Fibroblast of skin of back (primary cell): ENCODE data around the gene TM2D1. TPM values are rescaled to one million over a fixed set of nuclear protein-coding genes. Genes with fewer than 3 reads are reported as not detected.
"Not testable (repeated sequence)": the region's sequence is repeated elsewhere in the genome, so short reads cannot be mapped to it uniquely, and the experiment has no call there.

Experiments
- DNase-seq: peaks from one replicate; pipeline ENCODE4 v3.0.0-alpha.2; 2013
- polyA plus RNA-seq, 2 experiments: library from polyadenylated mRNA; unstranded; fragments of 120-200 nt; gene quantifications; one replicate each; pipeline ENCODE4 v1.2.1, GENCODE V29; 2013; ENCODE audit not compliant: insufficient read length in 2 of 2

TM2D1 gene
- polyA plus RNA-seq (2013, experiment 1 of 2; ENCODE audit: insufficient read length) = 35.8 TPM
- polyA plus RNA-seq (2013, experiment 2 of 2; ENCODE audit: insufficient read length) = 48.4 TPM

DNA sequence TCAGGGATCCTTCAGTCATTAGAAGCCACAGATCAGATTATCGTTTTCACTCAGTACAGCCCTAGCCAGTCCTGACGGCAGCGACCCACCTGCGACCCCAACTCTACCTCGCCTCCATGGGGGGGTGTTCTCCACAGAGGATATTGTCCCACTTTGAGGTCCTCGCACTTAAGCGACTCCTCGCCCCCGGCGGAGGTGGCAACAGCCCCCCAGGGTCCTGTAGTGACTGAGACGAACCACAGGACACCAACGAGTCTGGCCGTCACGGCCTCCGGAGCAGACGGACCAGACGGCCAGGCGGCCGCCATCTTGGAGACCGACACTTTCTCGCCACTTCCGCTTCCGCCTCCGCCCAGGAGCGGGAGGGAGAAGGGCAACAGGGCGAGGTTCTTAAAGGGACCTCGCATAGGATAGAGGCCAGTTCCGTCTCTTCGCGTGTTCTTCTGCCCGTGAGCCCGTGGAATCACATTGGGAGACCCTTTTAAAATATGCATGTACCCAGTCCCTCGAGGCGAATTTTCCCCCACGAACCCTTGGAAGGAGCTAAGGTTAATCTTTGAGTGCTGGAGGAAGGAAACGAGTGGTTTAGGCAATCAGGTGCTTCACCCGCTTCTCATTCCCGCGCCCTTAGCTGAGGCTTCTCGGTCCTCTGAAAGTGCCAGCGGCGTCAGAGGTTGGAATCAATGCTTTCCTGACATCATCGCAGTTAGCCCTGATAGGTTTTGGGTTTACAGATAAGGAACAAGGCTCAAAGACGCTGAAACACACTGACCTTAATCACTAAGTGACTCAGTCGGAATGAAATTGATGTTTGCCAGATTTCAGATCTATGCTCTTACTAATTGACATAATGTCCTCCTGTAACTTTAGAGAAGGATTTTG lies at the start of gene TM2D1:
TSS of gene TM2D1 (minus strand) at position 329 of the 882 bp plus-strand sequence. CDS start at position 308, 21 bp downstream.
- peak; percentile 91 for DNase-seq

DNA sequence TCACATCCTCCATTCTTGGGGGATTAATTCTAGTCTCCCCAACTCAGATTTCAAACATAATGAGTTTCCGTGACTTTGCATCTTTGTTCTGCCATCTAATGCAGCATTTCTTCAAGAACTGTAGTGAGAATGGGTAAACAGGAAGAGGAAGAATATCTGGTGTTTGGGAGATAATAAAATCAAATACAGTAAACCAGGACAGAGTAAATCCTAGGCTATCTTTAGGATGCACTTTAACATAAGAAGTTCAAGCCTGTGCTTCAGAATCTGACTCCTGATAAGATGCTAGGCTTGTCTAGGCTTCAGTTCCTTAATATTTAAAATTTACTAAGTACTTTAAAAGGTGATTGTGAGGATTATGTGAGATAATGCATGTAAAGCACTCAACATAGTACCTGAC lies 45.2 kb upstream of the TM2D1 start:
- no peak for DNase-seq

- peak; percentile 38 for DNase-seq
Measured at GRCh38 chr1:61757950-61758349, 33.0 kb upstream of the TM2D1 start.

DNA sequence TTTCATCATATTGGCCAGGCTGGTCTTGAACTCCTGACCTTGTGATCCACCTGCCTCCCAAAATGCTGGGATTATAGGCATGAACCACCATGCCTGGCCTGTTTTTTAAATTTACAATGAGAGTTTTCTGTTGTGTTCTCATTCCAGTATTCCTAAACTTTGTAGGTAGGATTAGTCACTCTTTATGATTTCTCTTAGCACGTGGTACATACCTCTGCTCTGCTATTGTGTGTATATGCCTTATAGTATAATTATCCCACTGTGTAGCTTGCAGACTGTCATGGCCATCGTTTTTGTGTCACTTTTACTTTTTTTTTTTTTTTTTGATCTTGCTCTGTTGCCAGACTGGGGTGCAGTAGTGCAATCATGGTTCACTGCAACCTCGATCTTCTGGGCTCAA lies 31.8 kb upstream of the TM2D1 start:
- DNase-seq = no peak

DNA sequence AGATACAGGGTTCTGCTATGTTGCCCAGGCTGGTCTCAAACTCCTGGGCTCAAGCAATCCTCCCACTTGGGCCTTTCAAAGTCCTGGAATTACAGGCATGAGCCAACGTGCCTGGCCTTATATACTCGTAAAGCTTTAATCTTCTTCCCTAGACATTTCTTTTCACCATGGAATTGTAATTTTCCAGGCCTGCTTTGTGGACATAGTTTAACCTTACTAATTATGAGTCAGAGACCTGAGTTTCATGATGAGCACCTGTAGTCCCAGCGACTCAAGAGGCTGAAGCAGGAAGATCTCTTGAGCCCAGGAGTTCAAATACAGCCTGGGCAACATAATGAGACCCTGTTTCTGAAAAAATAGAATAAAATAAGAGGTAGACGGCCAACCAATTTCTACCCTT lies 29.6 kb upstream of the TM2D1 start:
- no peak for DNase-seq

DNA sequence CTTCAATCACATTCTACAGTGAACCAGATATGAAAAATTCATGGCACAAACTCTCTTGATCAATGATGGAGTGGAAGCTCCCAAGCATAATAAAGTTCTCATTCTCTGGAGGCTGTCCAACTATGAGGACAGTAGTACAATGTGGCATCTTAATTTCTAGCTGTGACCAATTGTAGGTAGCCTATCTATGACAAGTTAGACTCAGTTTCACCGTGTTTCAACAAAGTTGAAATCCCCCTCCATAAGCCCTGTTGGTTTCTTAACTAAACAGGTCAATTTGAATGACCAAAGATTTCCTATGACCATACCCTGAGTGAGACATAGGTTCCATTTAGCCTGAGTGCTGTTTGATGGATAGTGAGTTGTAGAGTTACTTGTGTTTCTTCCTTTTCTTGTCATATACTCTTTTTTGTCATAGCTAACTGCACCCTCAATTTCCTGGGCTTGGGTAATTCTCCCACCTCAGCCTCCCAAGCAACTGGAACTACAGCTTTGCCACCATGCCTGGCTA lies 29.1 kb upstream of the TM2D1 start:
- DNase-seq = no peak

DNA sequence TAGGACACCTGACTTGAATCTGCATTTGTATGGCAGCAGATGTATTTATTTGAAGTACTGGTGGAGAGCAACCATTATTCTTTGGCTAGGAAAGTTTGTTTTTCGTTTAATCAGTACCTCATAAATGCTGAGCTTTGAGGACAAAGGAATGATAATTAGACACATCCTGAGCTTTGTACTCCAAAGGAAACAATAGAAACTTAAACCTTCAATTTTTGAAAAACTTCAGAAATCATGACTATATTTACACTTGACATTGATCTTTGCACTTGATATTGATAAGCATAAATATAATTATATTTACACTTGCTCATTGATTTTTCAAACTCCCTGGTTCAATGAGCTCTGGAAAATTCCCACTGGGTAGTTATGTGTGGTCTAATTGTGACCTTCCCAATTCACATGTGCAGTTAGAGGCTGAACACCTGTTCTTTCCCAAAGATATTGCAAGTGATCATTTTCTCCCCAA lies 28.0 kb upstream of the TM2D1 start:
- DNase-seq = no peak

DNA sequence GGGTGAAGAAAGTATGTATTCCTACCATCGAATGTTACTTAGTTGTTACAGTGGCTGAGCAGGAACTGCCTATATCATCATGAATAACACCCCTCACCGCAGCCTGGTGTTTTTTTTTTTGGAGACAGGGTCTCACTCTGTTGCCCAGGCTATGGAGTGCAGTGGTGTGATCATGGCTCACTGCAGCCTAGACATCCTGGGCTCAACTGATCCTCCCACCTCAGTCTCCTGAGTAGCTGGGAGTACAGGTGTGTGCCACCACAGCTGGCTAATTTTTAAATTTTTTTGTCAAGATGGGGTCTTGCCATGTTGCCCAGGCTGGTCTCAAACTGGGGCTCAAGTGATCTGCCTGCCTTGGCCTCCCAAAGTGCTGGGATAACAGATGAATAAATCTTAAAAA lies 24.6 kb upstream of the TM2D1 start:
- no peak for DNase-seq

- no peak for DNase-seq
Measured at GRCh38 chr1:61748566-61748965, 23.6 kb upstream of the TM2D1 start.

DNA sequence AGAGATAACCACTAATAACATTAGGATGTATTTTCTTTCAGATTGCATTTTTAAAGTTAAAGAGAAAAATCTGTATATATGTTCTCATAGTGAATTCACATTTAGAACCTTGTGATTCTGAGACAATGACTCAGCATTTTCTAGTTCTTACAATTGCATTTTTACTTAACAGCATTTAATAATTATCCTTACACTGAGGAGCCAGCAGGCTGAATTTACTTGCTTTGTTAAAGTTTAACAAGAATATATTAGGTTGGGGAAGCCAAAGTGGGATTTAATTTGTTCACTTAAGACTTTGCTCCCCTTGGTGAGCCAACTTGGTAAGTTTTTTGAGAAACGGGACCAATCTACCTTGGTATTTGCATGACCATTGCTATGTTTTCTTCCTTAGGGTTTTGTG lies 21.9 kb upstream of the TM2D1 start:
- DNase-seq = peak; percentile 43

GRCh38 chr1:61743716-61744580 lies 19.0 kb upstream of the TM2D1 start:
- DNase-seq = peak; percentile 40

DNA sequence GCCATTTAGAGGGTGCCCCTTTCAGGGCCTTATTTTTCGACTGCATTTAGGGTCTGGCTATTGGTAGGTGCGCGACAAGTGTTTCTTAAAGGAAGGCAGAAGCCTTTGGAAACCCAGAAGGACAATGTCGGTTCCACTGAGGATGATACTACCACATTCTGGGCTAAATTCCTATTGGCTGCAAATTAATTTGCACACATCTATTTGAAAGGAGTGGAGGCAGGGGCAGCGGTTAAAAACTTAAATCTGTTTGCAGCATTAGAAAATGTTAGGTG lies 18.4 kb upstream of the TM2D1 start:
- no peak for DNase-seq

DNA sequence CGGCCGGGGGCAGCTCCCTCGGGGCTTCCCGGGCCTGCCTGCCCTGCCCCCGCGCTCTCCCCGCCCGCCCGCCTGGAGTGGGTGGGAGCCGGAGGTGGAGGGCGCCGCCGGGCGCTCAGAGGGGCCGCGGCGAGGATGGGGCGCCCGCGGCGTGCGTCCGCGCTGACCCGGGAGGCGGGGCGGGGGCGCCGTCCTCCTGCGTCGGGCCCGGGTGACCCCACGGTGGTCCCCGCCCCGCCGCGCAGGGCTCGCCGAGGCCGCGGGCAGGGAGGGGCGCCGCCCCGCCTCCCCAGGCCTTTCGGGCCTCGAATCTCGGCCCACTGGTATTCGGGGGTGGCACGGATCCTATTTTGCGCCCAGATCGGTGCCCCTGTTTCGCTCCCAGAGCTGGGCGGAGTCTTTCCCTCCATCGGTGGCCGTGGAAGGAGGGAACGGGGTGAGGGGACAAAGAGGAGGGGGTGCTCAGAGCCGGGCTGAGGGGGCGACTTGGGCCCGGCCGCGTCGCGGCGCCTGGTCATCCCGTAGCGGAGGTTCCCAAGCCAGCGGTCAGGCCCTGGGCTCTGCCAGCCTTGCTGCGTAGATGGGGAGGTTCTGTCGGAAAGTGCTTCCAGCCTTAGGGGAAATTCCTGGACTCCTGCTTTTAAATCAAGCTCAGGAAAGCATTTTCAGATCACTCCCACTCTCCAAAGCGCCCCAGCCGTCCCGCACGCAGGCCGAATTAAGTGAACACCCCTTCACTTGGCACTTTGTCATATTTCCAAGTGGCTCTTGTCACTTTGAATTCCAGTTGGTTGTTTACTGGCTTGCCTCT lies 17.9 kb upstream of the TM2D1 start:
- DNase-seq = peak; percentile 43

DNA sequence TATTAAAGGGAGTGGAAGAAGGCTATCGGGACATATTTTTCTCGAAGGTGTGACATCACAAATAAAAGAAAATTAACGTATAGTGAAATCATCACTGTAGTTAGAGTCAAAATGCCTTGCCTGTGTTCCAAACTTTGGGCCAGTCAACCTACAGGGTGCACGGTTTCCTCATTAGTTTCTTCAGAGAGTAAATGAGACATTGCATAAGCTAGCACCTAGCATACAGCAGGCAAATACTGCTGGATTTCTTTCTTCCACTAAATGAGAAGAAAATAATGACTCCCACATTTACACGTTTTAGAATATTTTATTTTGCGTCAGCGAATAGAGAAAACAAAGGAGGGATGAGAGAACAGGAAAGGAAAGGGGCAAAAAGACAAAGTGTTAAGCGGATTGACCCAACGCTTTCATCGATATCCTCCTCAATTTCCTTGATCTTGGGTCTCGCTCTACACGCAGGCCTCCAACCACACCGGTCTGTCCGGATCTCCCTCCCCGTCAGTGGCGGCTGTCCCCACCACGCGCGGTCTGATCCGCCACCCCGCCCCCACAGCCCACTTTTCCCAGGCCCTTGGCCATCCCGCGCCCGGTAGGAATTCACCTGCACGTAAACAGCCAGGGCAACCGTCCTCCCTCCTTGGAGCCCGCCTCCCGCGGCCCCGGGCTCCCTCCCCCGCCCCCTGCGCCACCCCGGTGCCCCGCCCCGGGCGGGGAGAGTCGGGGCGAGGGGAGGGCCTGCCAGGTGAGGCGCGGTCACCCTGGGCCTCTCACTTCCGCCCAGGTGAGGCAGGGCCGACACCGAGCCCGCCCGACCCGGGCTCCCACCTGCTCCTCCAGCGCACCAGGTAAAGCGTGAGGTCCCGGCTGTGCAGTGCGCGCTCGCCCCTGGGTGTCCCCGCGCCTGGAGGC lies 17.0 kb upstream of the TM2D1 start, which contains the start of gene PATJ:
TSS of gene PATJ (plus strand) at position 770 of the 909 bp plus-strand sequence. CDS start 20,413 bp downstream, outside the sequence.
- DNase-seq = peak; percentile 13

- no peak for DNase-seq
Measured at GRCh38 chr1:61740751-61741700, 16.1 kb upstream of the TM2D1 start.

- DNase-seq = no peak
Measured at GRCh38 chr1:61732726-61733125, 7.8 kb upstream of the TM2D1 start.

- DNase-seq = not testable (repeated sequence)
Measured at GRCh38 chr1:61730679-61731078, 5.7 kb upstream of the TM2D1 start.

DNA sequence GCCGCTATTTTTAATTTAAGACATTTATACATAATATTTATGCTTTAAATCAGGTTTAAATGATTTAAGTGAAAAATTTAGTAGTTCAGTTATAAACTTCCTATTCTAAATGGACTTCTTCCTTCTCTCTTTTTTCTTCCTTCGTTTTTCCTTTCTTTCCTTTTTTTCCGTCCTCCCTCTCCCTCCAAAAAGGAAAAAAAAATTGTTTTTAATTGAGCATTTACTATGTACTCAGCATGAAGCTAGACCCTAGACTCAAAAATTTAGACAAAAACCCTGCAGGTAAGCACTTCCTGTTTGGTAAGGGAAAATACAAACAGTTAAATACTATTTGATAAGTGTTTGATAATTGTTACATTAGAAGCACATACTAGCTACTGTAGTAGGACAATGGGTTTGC lies 2.6 kb upstream of the TM2D1 start:
- no peak for DNase-seq

- DNase-seq = no peak
Measured at GRCh38 chr1:61724506-61724812, 482 bp downstream of the TM2D1 start.
